Keratinocyte (primary cell): ENCODE results near the gene LZTS2. TPM values are rescaled to one million over a fixed set of nuclear protein-coding genes. Genes with fewer than 3 reads are reported as not detected.

Experiments used
- DNase-seq: peaks from one replicate; pipeline ENCODE4 v3.0.0-alpha.2; 2011; ENCODE audit warnings: low read depth, missing footprints, low spot score
- FAIRE-seq: peaks from 2 replicates; lab custom pipeline; 2011; peaks lifted over from hg19 to GRCh38; lab: Jason Lieb, UNC
- H2AFZ ChIP-seq: 2 replicates; pipeline ENCODE4 v1.6.0; 2012; ENCODE audit warnings: low read length, control low read depth, inconsistent platforms; ENCODE audit not compliant: control insufficient read depth
- H3K27ac ChIP-seq: 2 replicates; pipeline ENCODE4 v1.5.1; 2011; ENCODE audit warnings: low read length; ENCODE audit not compliant: control insufficient read depth, insufficient read depth
- H3K27me3 ChIP-seq: 3 replicates; pipeline ENCODE4 v1.6.0; 2011; ENCODE audit warnings: low read length; ENCODE audit not compliant: control insufficient read depth, insufficient read depth; ENCODE audit errors: extremely low read depth
- H3K36me3 ChIP-seq, 2 experiments: 2 replicates in 1 of 2; 3 replicates in 1 of 2; pipeline ENCODE4 v1.5.1; 2011; ENCODE audit warnings: low read length in 2 of 2, mild to moderate bottlenecking in 1 of 2; ENCODE audit not compliant: control insufficient read depth in 2 of 2, insufficient read depth in 2 of 2; ENCODE audit errors: extremely low read depth in 1 of 2
- H3K4me1 ChIP-seq: 3 replicates; pipeline ENCODE4 v1.5.1; 2011; ENCODE audit warnings: low read length; ENCODE audit not compliant: control insufficient read depth, insufficient read depth; ENCODE audit errors: extremely low read depth
- H3K4me2 ChIP-seq: 3 replicates; pipeline ENCODE4 v1.6.0; 2011; ENCODE audit warnings: low read depth, low read length; ENCODE audit not compliant: control insufficient read depth, insufficient read depth; ENCODE audit errors: extremely low read depth
- H3K4me3 ChIP-seq, 3 experiments: fragments of 200-600 bp in 1 of 3; sonication (generic) in 1 of 3; 2 replicates in 2 of 3; 3 replicates in 1 of 3; pipeline ENCODE4 v1.5.1; 2011 to 2016; ENCODE audit warnings: low read length in 3 of 3, mild to moderate bottlenecking in 3 of 3, control low read depth in 2 of 3, inconsistent platforms in 1 of 3, low read depth in 1 of 3, mixed read lengths in 1 of 3, mixed run types in 1 of 3, moderate library complexity in 1 of 3; ENCODE audit not compliant: control insufficient read depth in 2 of 3, insufficient read depth in 2 of 3; ENCODE audit errors: extremely low read depth in 1 of 3
- H3K79me2 ChIP-seq: 2 replicates; pipeline ENCODE4 v1.6.0; 2012; ENCODE audit warnings: low read length; ENCODE audit not compliant: control insufficient read depth, insufficient read depth
- H3K9ac ChIP-seq: 3 replicates; pipeline ENCODE4 v1.6.0; 2011; ENCODE audit warnings: low read length; ENCODE audit not compliant: control insufficient read depth, insufficient read depth; ENCODE audit errors: extremely low read depth
- H3K9me1 ChIP-seq: 3 replicates; pipeline ENCODE4 v1.6.0; 2011; ENCODE audit warnings: low read length; ENCODE audit not compliant: control insufficient read depth, insufficient read depth; ENCODE audit errors: extremely low read depth
- H3K9me3 ChIP-seq: 2 replicates; pipeline ENCODE4 v1.5.1; 2012; ENCODE audit warnings: low read depth, low read length; ENCODE audit not compliant: control insufficient read depth
- H4K20me1 ChIP-seq: 3 replicates; pipeline ENCODE4 v1.6.0; 2011; ENCODE audit warnings: low read length; ENCODE audit not compliant: control insufficient read depth, insufficient read depth; ENCODE audit errors: extremely low read depth
- CTCF ChIP-seq, 3 experiments: IDR thresholded peaks in 1 of 3; conservative IDR thresholded peaks in 1 of 3; optimal IDR thresholded peaks in 1 of 3; 2 replicates in 2 of 3; 3 replicates in 1 of 3; pipeline versions ENCODE3 to v1.5.1; 2011; ENCODE audit warnings: low read length in 3 of 3, mild to moderate bottlenecking in 3 of 3, moderate library complexity in 2 of 3, control low read depth in 1 of 3, inconsistent platforms in 1 of 3; ENCODE audit not compliant: insufficient read depth in 2 of 3; ENCODE audit errors: extremely low read depth in 1 of 3
- EZH2 ChIP-seq: IDR thresholded peaks from one replicate; pipeline ENCODE4 v1.6.1; 2012; ENCODE audit warnings: inconsistent platforms, mild to moderate bottlenecking, low read length, moderate library complexity
- dilution Hi-C: fragments of 300-500 bp; cut with MboI; formaldehyde crosslinking; loops from one replicate; pipeline ENCODE4 v1.7.0; 2020; ENCODE audit warnings: low sequenced_read_pairs; ENCODE audit not compliant: extremely low pct_ligation_motif_present
- polyA plus RNA-seq, 5 experiments: library from polyadenylated mRNA; depleted of rRNA in 3 of 5; stranded (reverse) in 3 of 5; stranded (forward) in 1 of 5; unstranded in 1 of 5; fragments of >200 nt; gene quantifications; 1 replicate in 1 of 5; 2 replicates in 3 of 5; 3 replicates in 1 of 5; pipeline versions ENCODE4 v1.2.1 to v1.2.3, GENCODE V29; 2011 to 2012; ENCODE audit warnings: missing spikeins in 2 of 5, low read depth in 1 of 5, low replicate concordance in 1 of 5

Gene LZTS2
- polyA plus RNA-seq, 1 donor (not counting 4 experiments of a cell fraction or from before 2014, with no cell fraction given): 18.6 TPM

DNA sequence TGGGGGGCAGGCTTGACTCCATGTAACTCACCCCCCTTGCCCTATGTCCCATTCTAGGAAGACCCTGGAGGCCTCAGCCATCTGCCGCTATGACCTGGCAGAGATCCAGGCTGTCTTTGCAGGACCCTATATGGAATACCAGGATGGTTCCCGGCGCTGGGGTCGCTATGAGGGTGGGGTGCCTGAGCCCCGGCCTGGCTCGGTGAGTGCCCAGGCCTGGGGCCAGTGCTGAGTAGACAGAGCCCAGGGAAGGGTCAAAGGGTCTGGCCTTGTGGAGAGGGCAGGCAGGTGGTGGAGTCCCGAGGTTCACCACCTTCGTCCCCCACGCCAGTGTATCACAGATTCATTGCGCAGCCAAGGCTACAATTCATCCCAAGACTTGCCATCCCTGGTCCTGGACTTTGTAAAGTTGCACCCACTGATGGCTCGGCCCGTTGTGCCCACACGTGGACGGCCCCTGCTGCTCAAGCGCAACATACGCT is 19.8 kb upstream of the LZTS2 start:
- Histone ChIP-seq H3K4me2 (no peak overlapping the region), H3K4me3 (no peak overlapping the region), H3K27ac (no peak overlapping the region), H3K9me3 (no peaks in the 10 kb centered on the region), H3K79me2 (no peaks in the 10 kb centered on the region), H2AFZ (no peak overlapping the region), H3K9ac (no peak overlapping the region), H3K4me1 (no peaks in the 10 kb centered on the region), H3K36me3 (peaks cover 9 to 22% of the 10 kb centered on the region in 2 experiments), H4K20me1 (no peaks in the 10 kb centered on the region), H3K9me1 (peaks cover under 1% of the 10 kb centered on the region), H3K27me3 (no peaks in the 10 kb centered on the region)
- dilution Hi-C loops: no loop called here
- DNase-seq: no peak
- TF ChIP-seq CTCF (optimal IDR thresholded peaks at IDR 0.05 in 1 of 3, IDR thresholded peaks at IDR 0.05 in 1 of 3, conservative IDR thresholded peaks at IDR 0.05 in 1 of 3; ENCODE audit: extremely low read depth in 1 of 3, insufficient read depth in 2 of 3, low read length in 3 of 3): no peak
- no peak for TF ChIP-seq EZH2
- FAIRE-seq: no peak

GRCh38 chr10:100980311-100980710 is 19.3 kb upstream of the LZTS2 start:
- H3K79me2 ChIP-seq: peaks cover 2% of the 10 kb centered on the region
- no peak overlapping the region for H3K4me3 ChIP-seq
- no peak for TF ChIP-seq CTCF (optimal IDR thresholded peaks at IDR 0.05 in 1 of 3, IDR thresholded peaks at IDR 0.05 in 1 of 3, conservative IDR thresholded peaks at IDR 0.05 in 1 of 3; ENCODE audit: extremely low read depth in 1 of 3, insufficient read depth in 2 of 3, low read length in 3 of 3)
- no peak for TF ChIP-seq EZH2
- DNase-seq (no peak), FAIRE-seq (no peak)
- no peaks in the 10 kb centered on the region for H3K27me3 ChIP-seq
- dilution Hi-C loops: no loop called here
- H3K4me1 ChIP-seq: no peaks in the 10 kb centered on the region
- no peaks in the 10 kb centered on the region for H3K9me3 ChIP-seq
- no peak overlapping the region for H2AFZ ChIP-seq
- H4K20me1 ChIP-seq: no peaks in the 10 kb centered on the region
- H3K9ac ChIP-seq: no peak overlapping the region
- H3K27ac ChIP-seq: no peak overlapping the region
- H3K4me2 ChIP-seq: no peak overlapping the region
- H3K36me3 ChIP-seq: peaks cover 9 to 23% of the 10 kb centered on the region in 2 experiments
- H3K9me1 ChIP-seq: peaks cover 2% of the 10 kb centered on the region
